H1 (cell line): ENCODE measurements around the gene SVIL. TPM values are rescaled to one million over a fixed set of nuclear protein-coding genes. Genes with fewer than 3 reads are reported as not detected.
"Not testable (repeated sequence)": the region's sequence is repeated elsewhere in the genome, so short reads cannot be mapped to it uniquely, and the experiment has no call there.

Experiments used
- CTCF ChIA-PET: fragments of 300-600 bp; sonication (Branson Sonifier 250); formaldehyde crosslinking; loops from one replicate; lab custom pipeline; 2021; ENCODE audit not compliant: partially characterized antibody; lab: Charles Lee
- POLR2A ChIA-PET: fragments of 300-600 bp; sonication (Branson Sonifier 250); formaldehyde crosslinking; loops from one replicate; lab custom pipeline; 2021; ENCODE audit warnings: inconsistent platforms; ENCODE audit not compliant: partially characterized antibody; lab: Charles Lee
- DNase-seq, 2 experiments: peaks; one replicate each; pipeline versions ENCODE4 v3.0.0 to v3.0.0-alpha.2; 2010 to 2022; ENCODE audit warnings: low spot score in 2 of 2, low read depth in 1 of 2, mixed read lengths in 1 of 2
- FAIRE-seq: peaks from 2 replicates; lab custom pipeline; 2011; peaks lifted over from hg19 to GRCh38; lab: Jason Lieb, UNC
- H2AFZ ChIP-seq: 2 replicates; pipeline ENCODE4 v1.8.1; 2012; ENCODE audit warnings: low read length, inconsistent platforms
- H2AK5ac ChIP-seq: 2 replicates; pipeline ENCODE4 v1.6.1; 2013; ENCODE audit warnings: low read depth, low read length
- H2BK120ac ChIP-seq: replicated peaks from 2 replicates; pipeline ENCODE3; 2013; ENCODE audit warnings: low read depth, low read length, inconsistent platforms
- H2BK12ac ChIP-seq: 2 replicates; pipeline ENCODE4 v1.6.1; 2013; ENCODE audit warnings: low read depth, low read length
- H2BK15ac ChIP-seq: 2 replicates; pipeline ENCODE4 v1.6.1; 2013; ENCODE audit warnings: low read length
- H2BK20ac ChIP-seq: 2 replicates; pipeline ENCODE4 v1.6.1; 2013; ENCODE audit warnings: low read length
- H2BK5ac ChIP-seq: 2 replicates; pipeline ENCODE4 v1.6.1; 2013; ENCODE audit warnings: low read depth, low read length
- H3K14ac ChIP-seq: 2 replicates; pipeline ENCODE4 v1.6.1; 2013; ENCODE audit warnings: inconsistent platforms; ENCODE audit not compliant: insufficient read length
- H3K18ac ChIP-seq: 2 replicates; pipeline ENCODE4 v1.6.1; 2013; ENCODE audit warnings: low read length; ENCODE audit errors: extremely low read depth
- H3K23ac ChIP-seq: 2 replicates; pipeline ENCODE4 v1.6.1; 2013; ENCODE audit warnings: inconsistent platforms; ENCODE audit not compliant: insufficient read length
- H3K23me2 ChIP-seq: 2 replicates; pipeline ENCODE4 v1.6.1; 2013; ENCODE audit warnings: low read depth, low read length
- H3K27ac ChIP-seq: 2 replicates; pipeline ENCODE4 v1.6.1; 2011; ENCODE audit warnings: low read depth, low read length, inconsistent platforms
- H3K27me3 ChIP-seq, 4 experiments: replicated peaks in 1 of 4; 1 replicate in 1 of 4; 2 replicates in 3 of 4; pipeline versions ENCODE4 v1.6.1 to v1.8.1; 2011 to 2013; ENCODE audit warnings: low read length in 3 of 4, mild to moderate bottlenecking in 3 of 4, inconsistent platforms in 2 of 4, mixed read lengths in 2 of 4, moderate library complexity in 1 of 4; ENCODE audit not compliant: control insufficient read depth in 3 of 4, insufficient read depth in 3 of 4; ENCODE audit errors: extremely low read depth in 1 of 4
- H3K36me3 ChIP-seq, 4 experiments: 2 replicates each; pipeline versions ENCODE4 v1.6.1 to v1.8.1; 2011 to 2013; ENCODE audit warnings: mild to moderate bottlenecking in 4 of 4, low read length in 3 of 4, moderate library complexity in 2 of 4, control low read depth in 1 of 4, inconsistent platforms in 1 of 4; ENCODE audit not compliant: insufficient read depth in 4 of 4, control insufficient read depth in 2 of 4
- H3K4ac ChIP-seq: replicated peaks from 2 replicates; pipeline ENCODE3; 2013; ENCODE audit warnings: low read length, low read depth, mixed read lengths, inconsistent platforms; ENCODE audit not compliant: insufficient read length
- H3K4me1 ChIP-seq, 4 experiments: replicated peaks in 1 of 4; 1 replicate in 1 of 4; 2 replicates in 3 of 4; pipeline versions ENCODE4 v1.6.1 to v1.8.1; 2011 to 2013; ENCODE audit warnings: low read length in 3 of 4, inconsistent platforms in 2 of 4, mixed read lengths in 1 of 4; ENCODE audit not compliant: insufficient read depth in 4 of 4, control insufficient read depth in 3 of 4
- H3K4me2 ChIP-seq, 2 experiments: 2 replicates each; pipeline versions ENCODE4 v1.6.1 to v1.8.1; 2011 to 2013; ENCODE audit warnings: low read depth in 2 of 2, low read length in 2 of 2, control low read depth in 1 of 2, inconsistent platforms in 1 of 2, mild to moderate bottlenecking in 1 of 2; ENCODE audit not compliant: insufficient read depth in 1 of 2
- H3K4me3 ChIP-seq, 4 experiments: fragments of 200-600, 300-600 bp in 1 of 4; sonication (generic), shearing (Covaris generic), sonication (Bioruptor Twin) in 1 of 4; 2 replicates each; pipeline versions ENCODE4 v1.5.1 to v1.8.1; 2011 to 2016; ENCODE audit warnings: low read length in 4 of 4, low read depth in 3 of 4, control low read depth in 2 of 4, inconsistent platforms in 2 of 4, mild to moderate bottlenecking in 2 of 4, mixed read lengths in 1 of 4, moderate library complexity in 1 of 4; ENCODE audit not compliant: insufficient read depth in 2 of 4; ENCODE audit errors: extremely low read depth in 1 of 4
- H3K56ac ChIP-seq: replicated peaks from 2 replicates; pipeline ENCODE3; 2013; ENCODE audit warnings: low read depth, mild to moderate bottlenecking, mixed read lengths, low read length, inconsistent platforms; ENCODE audit not compliant: insufficient read length
- H3K79me1 ChIP-seq: 2 replicates; pipeline ENCODE4 v1.6.1; 2013; ENCODE audit warnings: low read depth, low read length, control low read depth
- H3K79me2 ChIP-seq, 2 experiments: 2 replicates each; pipeline versions ENCODE4 v1.6.1 to v1.8.1; 2012 to 2013; ENCODE audit warnings: low read length in 2 of 2, mild to moderate bottlenecking in 2 of 2, inconsistent platforms in 1 of 2; ENCODE audit not compliant: insufficient read depth in 2 of 2, control insufficient read depth in 1 of 2
- H3K9ac ChIP-seq, 4 experiments: replicated peaks in 1 of 4; 1 replicate in 1 of 4; 2 replicates in 3 of 4; pipeline versions ENCODE4 v1.6.1 to v1.8.1; 2011 to 2013; ENCODE audit warnings: low read depth in 3 of 4, low read length in 3 of 4, control low read depth in 2 of 4, mild to moderate bottlenecking in 2 of 4, moderate library complexity in 2 of 4, inconsistent platforms in 1 of 4; ENCODE audit errors: extremely low read depth in 1 of 4
- H3K9me3 ChIP-seq, 2 experiments: 2 replicates each; pipeline versions ENCODE4 v1.6.1 to v1.8.1; 2012 to 2013; ENCODE audit warnings: mild to moderate bottlenecking in 2 of 2, moderate library complexity in 2 of 2, control low read depth in 1 of 2, inconsistent platforms in 1 of 2, low read depth in 1 of 2, low read length in 1 of 2, mixed read lengths in 1 of 2; ENCODE audit not compliant: insufficient read depth in 2 of 2
- H4K20me1 ChIP-seq, 2 experiments: replicated peaks in 1 of 2; 2 replicates each; pipeline versions ENCODE3 to v1.8.1; 2011 to 2013; ENCODE audit warnings: inconsistent platforms in 2 of 2, low read length in 2 of 2, mild to moderate bottlenecking in 1 of 2; ENCODE audit not compliant: insufficient read depth in 2 of 2, control insufficient read depth in 1 of 2
- H4K5ac ChIP-seq: 2 replicates; pipeline ENCODE4 v1.6.1; 2013; ENCODE audit warnings: low read length, low read depth, mixed read lengths, inconsistent platforms; ENCODE audit not compliant: insufficient read length
- H4K8ac ChIP-seq: 2 replicates; pipeline ENCODE4 v1.8.0; 2013; ENCODE audit warnings: mild to moderate bottlenecking, moderate library complexity, low read length, inconsistent platforms; ENCODE audit not compliant: insufficient read depth; ENCODE audit errors: extremely low read depth
- H4K91ac ChIP-seq: replicated peaks from 2 replicates; pipeline ENCODE3; 2013; ENCODE audit warnings: low read length, mixed read lengths, inconsistent platforms; ENCODE audit not compliant: insufficient read length
- WGBS, 2 experiments: shearing (Covaris generic) in 1 of 2; methylation state at CpG; one replicate each; pipeline versions ENCODE4 v1.1.6 to v1.1.7; 2013 to 2015; ENCODE audit warnings: low lambda C conversion rate in 2 of 2, mixed read lengths in 2 of 2, inconsistent platforms in 1 of 2, low coverage in 1 of 2, missing lambda C conversion rate in 1 of 2; ENCODE audit not compliant: insufficient replicate concordance in 2 of 2, insufficient coverage in 1 of 2, insufficient read length in 1 of 2; ENCODE audit errors: extremely low coverage in 1 of 2, missing lambda C conversion rate in 1 of 2; 5-methylcytosine and 5-hydroxymethylcytosine counted together
- polyA plus RNA-seq, 7 experiments: library from polyadenylated mRNA; depleted of rRNA in 3 of 7; stranded (reverse) in 5 of 7; unstranded in 2 of 7; fragments of >200 nt in 5 of 7; fragments of 200-250 nt in 2 of 7; gene quantifications; 1 replicate in 5 of 7; 2 replicates in 1 of 7; 4 replicates in 1 of 7; pipeline versions ENCODE4 v1.2.1 to v1.2.3, GENCODE V29; 2011 to 2013; ENCODE audit warnings: missing spikeins in 2 of 7, mixed read lengths in 2 of 7
- total RNA-seq: library from RNA; stranded (reverse); fragmentation: NEBNext Ultra II Directional; extraction: Animal tissue kit (Norgen Biotek cat#: 25700); gene quantifications from 2 replicates; pipeline ENCODE4 v1.2.1, GENCODE V29; 2021

SVIL gene
- total and polyA plus RNA-seq, 2 of the 8 experiments (the other 6 are each of a cell fraction or from before 2014, with no cell fraction given): 4.7 to 15.4 TPM

DNA sequence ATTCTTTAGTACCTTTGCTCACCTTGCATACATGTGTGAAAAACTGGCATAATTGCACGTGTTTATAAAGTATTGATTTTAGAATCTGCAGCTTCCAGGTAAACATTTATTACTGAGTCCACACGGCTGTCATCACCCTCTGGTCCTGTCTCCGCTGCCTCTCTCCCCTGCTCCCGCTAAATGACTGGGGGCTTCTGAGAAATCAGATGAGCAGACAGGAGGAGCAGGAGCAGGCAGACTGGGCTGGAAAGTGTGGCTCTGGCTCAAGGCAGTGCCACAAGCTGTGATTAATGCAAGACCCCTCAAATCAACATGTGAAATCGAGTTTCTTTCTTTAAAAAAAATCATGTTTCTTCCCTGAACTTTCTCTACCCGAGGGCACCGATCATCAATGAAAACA lies 68.6 kb downstream of the SVIL start:
- H3K4me1 ChIP-seq, DNase-seq, H4K91ac ChIP-seq, H2BK15ac ChIP-seq, H2BK120ac ChIP-seq, H4K5ac ChIP-seq, H3K23ac ChIP-seq, H3K79me2 ChIP-seq, H3K4me3 ChIP-seq, H3K27me3 ChIP-seq, H3K36me3 ChIP-seq, H3K79me1 ChIP-seq, H3K56ac ChIP-seq, H3K9me3 ChIP-seq, FAIRE-seq, H3K18ac ChIP-seq, H2BK12ac ChIP-seq, POLR2A ChIA-PET, H2AK5ac ChIP-seq, H3K4ac ChIP-seq, H3K4me2 ChIP-seq, H3K9ac ChIP-seq, H2BK5ac ChIP-seq, H2BK20ac ChIP-seq, H2AFZ ChIP-seq, H3K14ac ChIP-seq, H3K27ac ChIP-seq, H4K8ac ChIP-seq, H3K23me2 ChIP-seq, H4K20me1 ChIP-seq: not testable (repeated sequence)
- CTCF ChIA-PET: interaction anchor here (0.6 to 1.8 kb wide), 2 partner anchors 25 to 31 kb away, joined by 3 to 4 read pairs; no protein-coding TSS in a partner anchor
- WGBS, 2 experiments: 81% methylated on average over 7 of the region's 7 CpGs; no CpG with 5 or more reads in 1 of the 2 experiments
